SU-DHL-6 (cell line): ENCODE data around the gene SPNS3.

Experiments used
- H2AFZ ChIP-seq: fragments of 200-600 bp; sonication (generic); 2 replicates; pipeline ENCODE4 v1.6.1; 2014; ENCODE audit warnings: low read depth, mild to moderate bottlenecking, moderate library complexity, mixed read lengths, antibody characterized with exemption, low read length; ENCODE audit not compliant: severe bottlenecking
- H3F3A ChIP-seq: fragments of 200-600 bp; shearing (Covaris generic); 2 replicates; pipeline ENCODE4 v1.6.0; 2016; ENCODE audit warnings: antibody characterized with exemption, mild to moderate bottlenecking; ENCODE audit not compliant: insufficient read depth
- H3K27ac ChIP-seq: fragments of 200-600 bp; sonication (generic); 2 replicates; pipeline ENCODE4 v1.5.1; 2016; ENCODE audit warnings: low read depth, mild to moderate bottlenecking, low read length, moderate library complexity, mixed read lengths
- H3K27me3 ChIP-seq: fragments of 200-600 bp; sonication (generic), shearing (Covaris generic); 2 replicates; pipeline ENCODE4 v1.6.0; 2014; ENCODE audit warnings: mild to moderate bottlenecking, low read length
- H3K36me3 ChIP-seq: fragments of 200-600 bp; sonication (generic); 2 replicates; pipeline ENCODE4 v1.6.1; 2014; ENCODE audit warnings: mild to moderate bottlenecking, low read length, mixed read lengths
- H3K4me2 ChIP-seq: fragments of 300-600, 200-600 bp; shearing (Covaris generic), sonication (generic); 2 replicates; pipeline ENCODE4 v1.6.0; 2014; ENCODE audit warnings: low read length, low read depth, mild to moderate bottlenecking; ENCODE audit not compliant: poor library complexity, severe bottlenecking
- H3K4me3 ChIP-seq: fragments of 200-600 bp; sonication (generic); 2 replicates; pipeline ENCODE4 v1.5.1; 2014; ENCODE audit warnings: antibody characterized with exemption, low read length, mild to moderate bottlenecking, mixed read lengths; ENCODE audit not compliant: insufficient read depth, poor library complexity, severe bottlenecking
- H3K79me2 ChIP-seq: fragments of 200-600 bp; sonication (generic); 2 replicates; pipeline ENCODE4 v1.6.1; 2014; ENCODE audit warnings: mild to moderate bottlenecking, low read length, moderate library complexity; ENCODE audit not compliant: insufficient read depth
- H3K9ac ChIP-seq: fragments of 200-600 bp; sonication (generic); 2 replicates; pipeline ENCODE4 v1.7.0; 2014; ENCODE audit warnings: mild to moderate bottlenecking, low read length
- H3K9me2 ChIP-seq: fragments of 200-600 bp; sonication (generic); replicated peaks from 2 replicates; pipeline ENCODE4 v1.6.1; 2014; ENCODE audit warnings: low read length; ENCODE audit not compliant: insufficient read depth
- H3K9me3 ChIP-seq: fragments of 200-600 bp; sonication (generic); 2 replicates; pipeline ENCODE4 v1.6.1; 2014; ENCODE audit warnings: low read length, mixed read lengths; ENCODE audit not compliant: insufficient read depth
- H4K20me1 ChIP-seq: fragments of 200-600 bp; sonication (generic); 2 replicates; pipeline ENCODE4 v1.6.1; 2014; ENCODE audit warnings: low read depth, mild to moderate bottlenecking, antibody characterized with exemption, low read length, moderate library complexity, mixed read lengths
- CTCF ChIP-seq: fragments of 200-600 bp; sonication (generic); IDR thresholded peaks from one replicate; pipeline ENCODE4 v1.5.1; 2017; ENCODE audit warnings: antibody characterized with exemption, mild to moderate bottlenecking, low read length, moderate library complexity; ENCODE audit not compliant: insufficient read depth, poor library complexity, severe bottlenecking
- EZH2phosphoT487 ChIP-seq: fragments of 200-600 bp; sonication (generic), shearing (Covaris generic); conservative IDR thresholded peaks from 2 replicates; pipeline ENCODE4 v1.6.1; 2018; ENCODE audit warnings: mild to moderate bottlenecking, antibody characterized with exemption, low read length, moderate library complexity, mixed read lengths

Gene SPNS3

GRCh38 chr17:4485676-4486646, 52.2 kb downstream of the SPNS3 start:
- no peaks in the 10 kb centered on the region for H3K27me3 ChIP-seq
- no peaks in the 10 kb centered on the region for H3K36me3 ChIP-seq
- H3K4me3 ChIP-seq = no peak overlapping the region
- H3K9me2 ChIP-seq = no peaks in the 10 kb centered on the region
- TF ChIP-seq EZH2phosphoT487 = no peak
- TF ChIP-seq CTCF = no peak
- H3K79me2 ChIP-seq = no peaks in the 10 kb centered on the region
- no peak overlapping the region for H3K9ac ChIP-seq
- H3K4me2 ChIP-seq = no peak overlapping the region
- no peaks in the 10 kb centered on the region for H4K20me1 ChIP-seq
- no peak overlapping the region for H2AFZ ChIP-seq
- no peaks in the 10 kb centered on the region for H3F3A ChIP-seq
- no peak overlapping the region for H3K27ac ChIP-seq
- H3K9me3 ChIP-seq = no peaks in the 10 kb centered on the region

- TF ChIP-seq EZH2phosphoT487 (no peak), CTCF (no peak)
- no peaks in the 10 kb centered on the region for H3K36me3 ChIP-seq
- H3K9me3 ChIP-seq = no peaks in the 10 kb centered on the region
These were observed 53.6 kb downstream of the SPNS3 start for GRCh38 chr17:4487296-4487695.

GRCh38 chr17:4487820-4488716, 54.3 kb downstream of the SPNS3 start:
- H3K79me2 ChIP-seq = no peaks in the 10 kb centered on the region
- no peaks in the 10 kb centered on the region for H3K9me2 ChIP-seq
- no peak overlapping the region for H3K27ac ChIP-seq
- no peak overlapping the region for H3K4me2 ChIP-seq
- H3K4me3 ChIP-seq = no peak overlapping the region
- H3F3A ChIP-seq = no peaks in the 10 kb centered on the region
- H3K9me3 ChIP-seq = no peaks in the 10 kb centered on the region
- no peak overlapping the region for H2AFZ ChIP-seq
- TF ChIP-seq CTCF (no peak), EZH2phosphoT487 (no peak)
- no peak overlapping the region for H3K9ac ChIP-seq
- H4K20me1 ChIP-seq = no peaks in the 10 kb centered on the region
- no peaks in the 10 kb centered on the region for H3K27me3 ChIP-seq
- H3K36me3 ChIP-seq = no peaks in the 10 kb centered on the region

More at GRCh38 chr17:4487296-4487695, 53.6 kb downstream of the SPNS3 start:
- Histone ChIP-seq H3K4me3 (no peak overlapping the region), H3F3A (no peaks in the 10 kb centered on the region), H3K79me2 (no peaks in the 10 kb centered on the region), H3K27me3 (no peaks in the 10 kb centered on the region), H2AFZ (no peak overlapping the region), H3K9ac (no peak overlapping the region), H3K9me2 (no peaks in the 10 kb centered on the region), H4K20me1 (no peaks in the 10 kb centered on the region), H3K27ac (no peak overlapping the region), H3K4me2 (no peak overlapping the region)
